H1 (cell line): ENCODE measurements around the gene ZNF687. TPM values are rescaled to one million over a fixed set of nuclear protein-coding genes. Genes with fewer than 3 reads are reported as not detected.

Source experiments
- CTCF ChIA-PET: fragments of 300-600 bp; sonication (Branson Sonifier 250); formaldehyde crosslinking; loops from one replicate; lab custom pipeline; 2021; ENCODE audit not compliant: partially characterized antibody; lab: Charles Lee
- POLR2A ChIA-PET: fragments of 300-600 bp; sonication (Branson Sonifier 250); formaldehyde crosslinking; loops from one replicate; lab custom pipeline; 2021; ENCODE audit warnings: inconsistent platforms; ENCODE audit not compliant: partially characterized antibody; lab: Charles Lee
- DNase-seq, 2 experiments: peaks; one replicate each; pipeline versions ENCODE4 v3.0.0 to v3.0.0-alpha.2; 2010 to 2022; ENCODE audit warnings: low spot score in 2 of 2, low read depth in 1 of 2, mixed read lengths in 1 of 2
- FAIRE-seq: peaks from 2 replicates; lab custom pipeline; 2011; peaks lifted over from hg19 to GRCh38; lab: Jason Lieb, UNC
- H2AFZ ChIP-seq: 2 replicates; pipeline ENCODE4 v1.8.1; 2012; ENCODE audit warnings: low read length, inconsistent platforms
- H2AK5ac ChIP-seq: 2 replicates; pipeline ENCODE4 v1.6.1; 2013; ENCODE audit warnings: low read depth, low read length
- H2BK120ac ChIP-seq: replicated peaks from 2 replicates; pipeline ENCODE3; 2013; ENCODE audit warnings: low read depth, low read length, inconsistent platforms
- H2BK12ac ChIP-seq: 2 replicates; pipeline ENCODE4 v1.6.1; 2013; ENCODE audit warnings: low read depth, low read length
- H2BK15ac ChIP-seq: 2 replicates; pipeline ENCODE4 v1.6.1; 2013; ENCODE audit warnings: low read length
- H2BK20ac ChIP-seq: 2 replicates; pipeline ENCODE4 v1.6.1; 2013; ENCODE audit warnings: low read length
- H2BK5ac ChIP-seq: 2 replicates; pipeline ENCODE4 v1.6.1; 2013; ENCODE audit warnings: low read depth, low read length
- H3K14ac ChIP-seq: 2 replicates; pipeline ENCODE4 v1.6.1; 2013; ENCODE audit warnings: inconsistent platforms; ENCODE audit not compliant: insufficient read length
- H3K18ac ChIP-seq: 2 replicates; pipeline ENCODE4 v1.6.1; 2013; ENCODE audit warnings: low read length; ENCODE audit errors: extremely low read depth
- H3K23ac ChIP-seq: 2 replicates; pipeline ENCODE4 v1.6.1; 2013; ENCODE audit warnings: inconsistent platforms; ENCODE audit not compliant: insufficient read length
- H3K23me2 ChIP-seq: 2 replicates; pipeline ENCODE4 v1.6.1; 2013; ENCODE audit warnings: low read depth, low read length
- H3K27ac ChIP-seq: 2 replicates; pipeline ENCODE4 v1.6.1; 2011; ENCODE audit warnings: low read depth, low read length, inconsistent platforms
- H3K27me3 ChIP-seq, 4 experiments: replicated peaks in 1 of 4; 1 replicate in 1 of 4; 2 replicates in 3 of 4; pipeline versions ENCODE4 v1.6.1 to v1.8.1; 2011 to 2013; ENCODE audit warnings: low read length in 3 of 4, mild to moderate bottlenecking in 3 of 4, inconsistent platforms in 2 of 4, mixed read lengths in 2 of 4, moderate library complexity in 1 of 4; ENCODE audit not compliant: control insufficient read depth in 3 of 4, insufficient read depth in 3 of 4; ENCODE audit errors: extremely low read depth in 1 of 4
- H3K36me3 ChIP-seq, 4 experiments: 2 replicates each; pipeline versions ENCODE4 v1.6.1 to v1.8.1; 2011 to 2013; ENCODE audit warnings: mild to moderate bottlenecking in 4 of 4, low read length in 3 of 4, moderate library complexity in 2 of 4, control low read depth in 1 of 4, inconsistent platforms in 1 of 4; ENCODE audit not compliant: insufficient read depth in 4 of 4, control insufficient read depth in 2 of 4
- H3K4ac ChIP-seq: replicated peaks from 2 replicates; pipeline ENCODE3; 2013; ENCODE audit warnings: low read length, low read depth, mixed read lengths, inconsistent platforms; ENCODE audit not compliant: insufficient read length
- H3K4me1 ChIP-seq, 4 experiments: replicated peaks in 1 of 4; 1 replicate in 1 of 4; 2 replicates in 3 of 4; pipeline versions ENCODE4 v1.6.1 to v1.8.1; 2011 to 2013; ENCODE audit warnings: low read length in 3 of 4, inconsistent platforms in 2 of 4, mixed read lengths in 1 of 4; ENCODE audit not compliant: insufficient read depth in 4 of 4, control insufficient read depth in 3 of 4
- H3K4me2 ChIP-seq, 2 experiments: 2 replicates each; pipeline versions ENCODE4 v1.6.1 to v1.8.1; 2011 to 2013; ENCODE audit warnings: low read depth in 2 of 2, low read length in 2 of 2, control low read depth in 1 of 2, inconsistent platforms in 1 of 2, mild to moderate bottlenecking in 1 of 2; ENCODE audit not compliant: insufficient read depth in 1 of 2
- H3K4me3 ChIP-seq, 4 experiments: fragments of 200-600, 300-600 bp in 1 of 4; sonication (generic), shearing (Covaris generic), sonication (Bioruptor Twin) in 1 of 4; 2 replicates each; pipeline versions ENCODE4 v1.5.1 to v1.8.1; 2011 to 2016; ENCODE audit warnings: low read length in 4 of 4, low read depth in 3 of 4, control low read depth in 2 of 4, inconsistent platforms in 2 of 4, mild to moderate bottlenecking in 2 of 4, mixed read lengths in 1 of 4, moderate library complexity in 1 of 4; ENCODE audit not compliant: insufficient read depth in 2 of 4; ENCODE audit errors: extremely low read depth in 1 of 4
- H3K56ac ChIP-seq: replicated peaks from 2 replicates; pipeline ENCODE3; 2013; ENCODE audit warnings: low read depth, mild to moderate bottlenecking, mixed read lengths, low read length, inconsistent platforms; ENCODE audit not compliant: insufficient read length
- H3K79me1 ChIP-seq: 2 replicates; pipeline ENCODE4 v1.6.1; 2013; ENCODE audit warnings: low read depth, low read length, control low read depth
- H3K79me2 ChIP-seq, 2 experiments: 2 replicates each; pipeline versions ENCODE4 v1.6.1 to v1.8.1; 2012 to 2013; ENCODE audit warnings: low read length in 2 of 2, mild to moderate bottlenecking in 2 of 2, inconsistent platforms in 1 of 2; ENCODE audit not compliant: insufficient read depth in 2 of 2, control insufficient read depth in 1 of 2
- H3K9ac ChIP-seq, 4 experiments: replicated peaks in 1 of 4; 1 replicate in 1 of 4; 2 replicates in 3 of 4; pipeline versions ENCODE4 v1.6.1 to v1.8.1; 2011 to 2013; ENCODE audit warnings: low read depth in 3 of 4, low read length in 3 of 4, control low read depth in 2 of 4, mild to moderate bottlenecking in 2 of 4, moderate library complexity in 2 of 4, inconsistent platforms in 1 of 4; ENCODE audit errors: extremely low read depth in 1 of 4
- H3K9me3 ChIP-seq, 2 experiments: 2 replicates each; pipeline versions ENCODE4 v1.6.1 to v1.8.1; 2012 to 2013; ENCODE audit warnings: mild to moderate bottlenecking in 2 of 2, moderate library complexity in 2 of 2, control low read depth in 1 of 2, inconsistent platforms in 1 of 2, low read depth in 1 of 2, low read length in 1 of 2, mixed read lengths in 1 of 2; ENCODE audit not compliant: insufficient read depth in 2 of 2
- H4K20me1 ChIP-seq, 2 experiments: replicated peaks in 1 of 2; 2 replicates each; pipeline versions ENCODE3 to v1.8.1; 2011 to 2013; ENCODE audit warnings: inconsistent platforms in 2 of 2, low read length in 2 of 2, mild to moderate bottlenecking in 1 of 2; ENCODE audit not compliant: insufficient read depth in 2 of 2, control insufficient read depth in 1 of 2
- H4K5ac ChIP-seq: 2 replicates; pipeline ENCODE4 v1.6.1; 2013; ENCODE audit warnings: low read length, low read depth, mixed read lengths, inconsistent platforms; ENCODE audit not compliant: insufficient read length
- H4K8ac ChIP-seq: 2 replicates; pipeline ENCODE4 v1.8.0; 2013; ENCODE audit warnings: mild to moderate bottlenecking, moderate library complexity, low read length, inconsistent platforms; ENCODE audit not compliant: insufficient read depth; ENCODE audit errors: extremely low read depth
- H4K91ac ChIP-seq: replicated peaks from 2 replicates; pipeline ENCODE3; 2013; ENCODE audit warnings: low read length, mixed read lengths, inconsistent platforms; ENCODE audit not compliant: insufficient read length
- ASH2L ChIP-seq: fragments of 200-600, 300-600 bp; sonication (generic); IDR thresholded peaks from one replicate; pipeline ENCODE4 v1.7.1; 2017; ENCODE audit warnings: low read length
- CHD2 ChIP-seq: IDR thresholded peaks from 2 replicates; pipeline ENCODE4 v1.6.1; 2012; ENCODE audit warnings: low read length, improper control_type of control experiment
- JUN ChIP-seq: IDR thresholded peaks from 2 replicates; pipeline ENCODE4 v1.6.1; 2011; ENCODE audit warnings: low read depth, mild to moderate bottlenecking, improper control_type of control experiment, low read length
- JUND ChIP-seq: IDR thresholded peaks from 2 replicates; pipeline ENCODE4 v1.6.1; 2011; ENCODE audit warnings: mild to moderate bottlenecking, improper control_type of control experiment, low read length
- POU5F1 ChIP-seq: IDR thresholded peaks from 2 replicates; pipeline ENCODE4 v1.6.1; 2011; ENCODE audit warnings: low read depth, mild to moderate bottlenecking, low read length, moderate library complexity
- SAP30 ChIP-seq: fragments of 300-600 bp; sonication (generic); IDR thresholded peaks from 2 replicates; pipeline ENCODE4 v1.7.1; 2012; ENCODE audit warnings: low read length, moderate library complexity, mild to moderate bottlenecking, inconsistent platforms; ENCODE audit not compliant: insufficient read depth, insufficient replicate concordance
- TAF1 ChIP-seq: IDR thresholded peaks from 2 replicates; pipeline ENCODE4 v1.6.1; 2011; ENCODE audit warnings: mild to moderate bottlenecking, low read depth, low read length
- YY1 ChIP-seq: IDR thresholded peaks from 2 replicates; pipeline ENCODE4 v1.6.1; 2011; ENCODE audit warnings: low read depth, mild to moderate bottlenecking, low read length
- WGBS, 2 experiments: shearing (Covaris generic) in 1 of 2; methylation state at CpG; one replicate each; pipeline versions ENCODE4 v1.1.6 to v1.1.7; 2013 to 2015; ENCODE audit warnings: low lambda C conversion rate in 2 of 2, mixed read lengths in 2 of 2, inconsistent platforms in 1 of 2, low coverage in 1 of 2, missing lambda C conversion rate in 1 of 2; ENCODE audit not compliant: insufficient replicate concordance in 2 of 2, insufficient coverage in 1 of 2, insufficient read length in 1 of 2; ENCODE audit errors: extremely low coverage in 1 of 2, missing lambda C conversion rate in 1 of 2; 5-methylcytosine and 5-hydroxymethylcytosine counted together
- polyA plus RNA-seq, 7 experiments: library from polyadenylated mRNA; depleted of rRNA in 3 of 7; stranded (reverse) in 5 of 7; unstranded in 2 of 7; fragments of >200 nt in 5 of 7; fragments of 200-250 nt in 2 of 7; gene quantifications; 1 replicate in 5 of 7; 2 replicates in 1 of 7; 4 replicates in 1 of 7; pipeline versions ENCODE4 v1.2.1 to v1.2.3, GENCODE V29; 2011 to 2013; ENCODE audit warnings: missing spikeins in 2 of 7, mixed read lengths in 2 of 7
- total RNA-seq: library from RNA; stranded (reverse); fragmentation: NEBNext Ultra II Directional; extraction: Animal tissue kit (Norgen Biotek cat#: 25700); gene quantifications from 2 replicates; pipeline ENCODE4 v1.2.1, GENCODE V29; 2021
- TF ChIP-seq, protein P1 (sequence below), 3 experiments: IDR thresholded peaks; 1 replicate in 2 of 3; 2 replicates in 1 of 3; pipeline versions ENCODE4 v1.5.1 to v1.6.1; 2011; ENCODE audit warnings: low read length in 3 of 3, mild to moderate bottlenecking in 3 of 3, inconsistent platforms in 2 of 3, low read depth in 1 of 3, moderate library complexity in 1 of 3; ENCODE audit not compliant: insufficient read depth in 1 of 3; ENCODE audit errors: control extremely low read depth in 1 of 3

Gene ZNF687
- total and polyA plus RNA-seq, 2 of the 8 experiments (the other 6 are each of a cell fraction or from before 2014, with no cell fraction given) = 45.9 to 69.9 TPM

DNA sequence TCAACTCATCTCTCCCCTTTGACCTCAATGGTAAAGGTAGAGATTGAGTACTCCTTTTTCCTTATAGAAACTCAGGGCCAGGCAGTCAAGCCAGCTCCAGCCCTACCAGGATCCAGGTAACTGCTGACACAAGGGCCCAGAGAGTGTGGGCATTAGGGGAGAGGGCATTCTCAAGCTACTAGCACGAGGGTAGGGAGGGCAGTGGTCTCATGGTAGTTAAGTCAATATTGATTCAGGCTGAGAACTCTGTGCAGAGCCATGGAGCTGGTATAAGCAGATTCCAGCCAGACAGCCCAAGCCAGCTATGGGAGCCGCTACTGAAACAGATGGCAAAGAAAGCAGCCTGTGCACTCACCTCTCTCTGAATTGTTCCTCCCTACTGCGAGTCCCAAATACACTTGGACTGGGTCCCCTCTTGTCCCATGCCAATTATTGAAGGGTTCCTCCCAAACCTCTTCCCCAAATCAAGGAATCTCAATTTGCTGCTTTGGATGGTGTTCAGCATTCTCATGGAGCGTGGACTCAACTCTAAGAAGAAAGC, 42.4 kb downstream of the ZNF687 start:
- peaks cover 0 to 16% of the 10 kb centered on the region in 2 experiments; a peak in 3 of 4 replicates for H3K79me2 ChIP-seq
- CTCF ChIA-PET = interaction anchor here (0.5 to 11.1 kb wide), 6 partner anchors 10 to 71 kb away, joined by 3 to 79 read pairs (median 12); no protein-coding TSS in a partner anchor
- no peak overlapping the region for H2BK12ac ChIP-seq
- no peak overlapping the region for H2BK15ac ChIP-seq
- no peak overlapping the region for H3K4ac ChIP-seq
- H3K18ac ChIP-seq = no peak overlapping the region
- no peak overlapping the region for H3K14ac ChIP-seq
- H3K4me2 ChIP-seq = no peak overlapping the region
- H4K20me1 ChIP-seq = no peaks in the 10 kb centered on the region
- no peak overlapping the region for H3K27ac ChIP-seq
- H2BK20ac ChIP-seq = no peak overlapping the region
- no peak overlapping the region for H2AFZ ChIP-seq
- no peak overlapping the region for H3K9ac ChIP-seq
- H4K8ac ChIP-seq = no peak overlapping the region
- TF ChIP-seq TAF1 (no peak), YY1 (no peak), POU5F1 (no peak), SAP30 (no peak), CHD2 (no peak), JUN (no peak), JUND (no peak), ASH2L (no peak)
- TF ChIP-seq, protein P1, sequence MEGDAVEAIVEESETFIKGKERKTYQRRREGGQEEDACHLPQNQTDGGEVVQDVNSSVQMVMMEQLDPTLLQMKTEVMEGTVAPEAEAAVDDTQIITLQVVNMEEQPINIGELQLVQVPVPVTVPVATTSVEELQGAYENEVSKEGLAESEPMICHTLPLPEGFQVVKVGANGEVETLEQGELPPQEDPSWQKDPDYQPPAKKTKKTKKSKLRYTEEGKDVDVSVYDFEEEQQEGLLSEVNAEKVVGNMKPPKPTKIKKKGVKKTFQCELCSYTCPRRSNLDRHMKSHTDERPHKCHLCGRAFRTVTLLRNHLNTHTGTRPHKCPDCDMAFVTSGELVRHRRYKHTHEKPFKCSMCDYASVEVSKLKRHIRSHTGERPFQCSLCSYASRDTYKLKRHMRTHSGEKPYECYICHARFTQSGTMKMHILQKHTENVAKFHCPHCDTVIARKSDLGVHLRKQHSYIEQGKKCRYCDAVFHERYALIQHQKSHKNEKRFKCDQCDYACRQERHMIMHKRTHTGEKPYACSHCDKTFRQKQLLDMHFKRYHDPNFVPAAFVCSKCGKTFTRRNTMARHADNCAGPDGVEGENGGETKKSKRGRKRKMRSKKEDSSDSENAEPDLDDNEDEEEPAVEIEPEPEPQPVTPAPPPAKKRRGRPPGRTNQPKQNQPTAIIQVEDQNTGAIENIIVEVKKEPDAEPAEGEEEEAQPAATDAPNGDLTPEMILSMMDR (IDR thresholded peaks at IDR 0.05; ENCODE audit: control extremely low read depth in 1 of 3, insufficient read depth in 1 of 3, low read depth in 1 of 3, low read length in 3 of 3) = no peak
- peaks cover 3 to 7% (median 4%) of the 10 kb centered on the region in 4 experiments; a peak in 5 of 8 replicates for H3K36me3 ChIP-seq
- POLR2A ChIA-PET = interaction anchor here (1.0 to 5.9 kb wide), 8 partner anchors 8 to 75 kb away, joined by 4 to 24 read pairs (median 6); partner anchors contain the start of genes PSMB4 and RFX5
- no peak overlapping the region for H3K23ac ChIP-seq
- no peak overlapping the region for H3K56ac ChIP-seq
- FAIRE-seq (no peak), DNase-seq (no peak)
- no peak overlapping the region for H3K4me3 ChIP-seq
- no peak overlapping the region for H2BK120ac ChIP-seq
- no peak overlapping the region for H2BK5ac ChIP-seq
- no peaks in the 10 kb centered on the region for H3K9me3 ChIP-seq
- peaks cover 13% of the 10 kb centered on the region for H3K23me2 ChIP-seq
- H4K91ac ChIP-seq = no peak overlapping the region
- H2AK5ac ChIP-seq = no peak overlapping the region
- H3K27me3 ChIP-seq = no peaks in the 10 kb centered on the region
- H3K79me1 ChIP-seq = 0 out of 2 replicates have a peak, but pooled peaks cover 2% of the 10 kb centered on the region
- H4K5ac ChIP-seq = no peak overlapping the region
- H3K4me1 ChIP-seq = peaks cover 2 to 8% (median 5%) of the 10 kb centered on the region in 4 experiments; a peak in 5 of 7 replicates
- 94% methylated on average over 4 of the region's 4 CpGs; no CpG with 5 or more reads in 1 of the 2 experiments for WGBS, 2 experiments
